Prostate gland (tissue), 2 donors: ENCODE results near the gene OGA.

Experiments used
- CTCF ChIP-seq, 4 experiments: fragments of 200-600 bp in 2 of 4; fragments of 450-650 bp in 2 of 4; sonication (generic) in 2 of 4; IDR thresholded peaks; 1 replicate in 3 of 4; 2 replicates in 1 of 4; pipeline ENCODE4 v1.5.1; 2016 to 2019; ENCODE audit warnings: antibody characterized with exemption in 4 of 4, mild to moderate bottlenecking in 2 of 4, moderate library complexity in 2 of 4
- POLR2A ChIP-seq: fragments of 450-650 bp; IDR thresholded peaks from one replicate; pipeline ENCODE4 v1.6.1; 2016; ENCODE audit warnings: antibody characterized with exemption, mild to moderate bottlenecking
- POLR2AphosphoS5 ChIP-seq: sonication (generic); formaldehyde crosslinking; IDR thresholded peaks from one replicate; pipeline ENCODE4 v1.6.1; 2017; ENCODE audit warnings: antibody characterized with exemption

- TF ChIP-seq CTCF (IDR thresholded peaks at IDR 0.05) (no peak), POLR2AphosphoS5 (no peak), POLR2A (no peak)
Observed at GRCh38 chr10:101763141-101763846, 55.0 kb downstream of the OGA start.
